ENCODE results near the gene AP2S1.

- TF ChIP-seq EZH2 (IDR thresholded peaks at IDR 0.05; ENCODE audit: low read depth, low read length, severe bottlenecking) (no peak), MAFK (IDR thresholded peaks at IDR 0.05; ENCODE audit: low read depth, low read length) (no peak), EP300 (IDR thresholded peaks at IDR 0.05; ENCODE audit: borderline replicate concordance in 1 of 2, low read depth in 2 of 2, low read length in 2 of 2) (no peak), CTCF (IDR thresholded peaks at IDR 0.05; ENCODE audit: control extremely low read depth in 1 of 3, insufficient read depth in 1 of 3, low read depth in 1 of 3, low read length in 3 of 3) (no peak), NRF1 (IDR thresholded peaks at IDR 0.05; ENCODE audit: low read depth, low read length) (no peak), RFX5 (IDR thresholded peaks at IDR 0.05; ENCODE audit: borderline replicate concordance, low read depth, low read length) (no peak), KDM5A (IDR thresholded peaks at IDR 0.05; ENCODE audit: low read length) (no peak), MAX (IDR thresholded peaks at IDR 0.05) (no peak), EGR1 (IDR thresholded peaks at IDR 0.05; ENCODE audit: borderline replicate concordance, low read depth, low read length) (no peak)
These were observed 47.1 kb downstream of the AP2S1 start for GRCh38 chr19:46803555-46803954.

Measured in H1 (cell line).